ENCODE results near the gene TBCE.

TBCE gene, protein sequence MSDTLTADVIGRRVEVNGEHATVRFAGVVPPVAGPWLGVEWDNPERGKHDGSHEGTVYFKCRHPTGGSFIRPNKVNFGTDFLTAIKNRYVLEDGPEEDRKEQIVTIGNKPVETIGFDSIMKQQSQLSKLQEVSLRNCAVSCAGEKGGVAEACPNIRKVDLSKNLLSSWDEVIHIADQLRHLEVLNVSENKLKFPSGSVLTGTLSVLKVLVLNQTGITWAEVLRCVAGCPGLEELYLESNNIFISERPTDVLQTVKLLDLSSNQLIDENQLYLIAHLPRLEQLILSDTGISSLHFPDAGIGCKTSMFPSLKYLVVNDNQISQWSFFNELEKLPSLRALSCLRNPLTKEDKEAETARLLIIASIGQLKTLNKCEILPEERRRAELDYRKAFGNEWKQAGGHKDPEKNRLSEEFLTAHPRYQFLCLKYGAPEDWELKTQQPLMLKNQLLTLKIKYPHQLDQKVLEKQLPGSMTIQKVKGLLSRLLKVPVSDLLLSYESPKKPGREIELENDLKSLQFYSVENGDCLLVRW

GRCh38 chr1:235367000-235367908, at the start of gene TBCE:
Gene TBCE (plus strand): TSS chr1:235367427. CDS start chr1:235380050, 12,623 bp downstream.
- no peaks in the 10 kb centered on the region for H3K36me3 ChIP-seq (ENCODE audit: insufficient read depth, low read length)
- peak within 1 kb of the TSS; percentile 82; the same call in 1 of the 2 replicates for H3K27ac ChIP-seq
- peak within 1 kb of the TSS; percentile 79 for H3K9ac ChIP-seq (ENCODE audit: insufficient read length)
- no peaks in the 10 kb centered on the region for H3K9me3 ChIP-seq (ENCODE audit: low read depth, low read length)
- TF ChIP-seq FOXP2 (optimal IDR thresholded peaks at IDR 0.05; ENCODE audit: control extremely low read depth, extremely low read length, insufficient read depth), result no peak
- TF ChIP-seq POLR2AphosphoS5 (IDR thresholded peaks at IDR 0.05; ENCODE audit: borderline replicate concordance, low read depth, low read length), result peak; percentile 96
- H3K4me3 ChIP-seq, result peak within 1 kb of the TSS; percentile 99
- DNase-seq (ENCODE audit: low read depth, low spot score), result peak; percentile 60

GRCh38 chr1:235319255-235319654, 48.0 kb upstream of the TBCE start:
- no peaks in the 10 kb centered on the region for H3K9me3 ChIP-seq (ENCODE audit: low read depth, low read length)
- H3K36me3 ChIP-seq (ENCODE audit: insufficient read depth, low read length), result peaks cover 27% of the 10 kb centered on the region; the same call in 1 of the 2 replicates
- DNase-seq (ENCODE audit: low read depth, low spot score), result no peak
- TF ChIP-seq EZH2 (IDR thresholded peaks at IDR 0.05), result no peak
- TF ChIP-seq POLR2AphosphoS5 (IDR thresholded peaks at IDR 0.05; ENCODE audit: borderline replicate concordance, low read depth, low read length), result no peak
- no peak for TF ChIP-seq FOXP2 (optimal IDR thresholded peaks at IDR 0.05; ENCODE audit: control extremely low read depth, extremely low read length, insufficient read depth)
- no peak overlapping the region for H3K9ac ChIP-seq (ENCODE audit: insufficient read length)
- H3K4me3 ChIP-seq, result no peak overlapping the region
- H3K27ac ChIP-seq, result no peak overlapping the region

GRCh38 chr1:235320521-235321179, 46.6 kb upstream of the TBCE start:
- TF ChIP-seq EZH2 (IDR thresholded peaks at IDR 0.05) (no peak), FOXP2 (optimal IDR thresholded peaks at IDR 0.05; ENCODE audit: control extremely low read depth, extremely low read length, insufficient read depth) (no peak), POLR2AphosphoS5 (IDR thresholded peaks at IDR 0.05; ENCODE audit: borderline replicate concordance, low read depth, low read length) (no peak)
- H3K4me3 ChIP-seq, result no peak overlapping the region
- peaks cover 27% of the 10 kb centered on the region for H3K36me3 ChIP-seq (ENCODE audit: insufficient read depth, low read length)
- H3K9me3 ChIP-seq (ENCODE audit: low read depth, low read length), result no peaks in the 10 kb centered on the region
- no peak for DNase-seq (ENCODE audit: low read depth, low spot score)
- H3K27ac ChIP-seq, result no peak overlapping the region
- H3K9ac ChIP-seq (ENCODE audit: insufficient read length), result no peak overlapping the region

DNA sequence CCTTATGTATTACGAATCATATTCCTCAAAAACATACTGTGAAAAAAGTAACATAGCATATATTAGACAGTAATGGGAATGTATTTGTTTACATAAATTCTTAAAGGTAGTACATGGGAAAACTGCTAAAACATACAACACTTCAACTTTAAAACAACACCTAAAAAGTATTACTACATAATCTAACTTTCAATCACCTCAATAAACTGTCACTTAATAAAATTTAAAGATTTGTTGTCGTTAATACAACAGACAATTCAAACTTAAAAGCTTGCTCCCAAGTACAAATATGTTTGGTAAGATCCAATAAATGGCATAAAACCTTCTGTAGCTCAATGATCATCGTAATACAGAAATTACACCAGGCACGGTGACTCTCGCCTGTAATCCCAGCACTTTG, 42.9 kb upstream of the TBCE start:
- H3K36me3 ChIP-seq (ENCODE audit: insufficient read depth, low read length), result peaks cover 27% of the 10 kb centered on the region
- no peak for TF ChIP-seq EZH2 (IDR thresholded peaks at IDR 0.05)
- no peak overlapping the region for H3K4me3 ChIP-seq
- H3K9ac ChIP-seq (ENCODE audit: insufficient read length), result no peak overlapping the region
- no peak for DNase-seq (ENCODE audit: low read depth, low spot score)
- H3K9me3 ChIP-seq (ENCODE audit: low read depth, low read length), result no peaks in the 10 kb centered on the region
- no peak overlapping the region for H3K27ac ChIP-seq

DNA sequence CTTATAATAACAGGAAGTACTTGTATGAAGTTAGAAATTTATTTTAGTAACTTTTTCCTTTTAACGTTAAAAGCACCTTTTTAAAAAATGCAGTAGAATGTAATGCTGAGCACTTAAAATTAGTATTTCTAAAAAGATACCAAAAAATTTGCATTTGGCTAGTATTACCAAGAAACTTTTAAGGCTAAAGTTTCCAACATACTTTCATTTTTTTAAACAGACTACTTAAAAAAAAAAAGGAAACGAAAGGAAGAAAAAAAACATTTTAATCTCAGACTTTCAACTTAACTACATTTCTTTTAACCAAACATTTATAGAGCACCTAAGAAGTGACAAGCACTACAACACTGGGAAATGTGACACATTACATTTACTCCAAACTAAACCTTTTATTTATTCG, 42.1 kb upstream of the TBCE start:
- Histone ChIP-seq H3K27ac (peak overlapping the region; percentile 39), H3K9me3 (ENCODE audit: low read depth, low read length) (no peaks in the 10 kb centered on the region), H3K4me3 (peak overlapping the region; percentile 79), H3K9ac (ENCODE audit: insufficient read length) (peak overlapping the region; percentile 94), H3K36me3 (ENCODE audit: insufficient read depth, low read length) (peaks cover 26% of the 10 kb centered on the region)
- DNase-seq (ENCODE audit: low read depth, low spot score), result no peak
- no peak for TF ChIP-seq POLR2AphosphoS5 (IDR thresholded peaks at IDR 0.05; ENCODE audit: borderline replicate concordance, low read depth, low read length)
- TF ChIP-seq FOXP2 (optimal IDR thresholded peaks at IDR 0.05; ENCODE audit: control extremely low read depth, extremely low read length, insufficient read depth), result no peak
- no peak for TF ChIP-seq EZH2 (IDR thresholded peaks at IDR 0.05)

GRCh38 chr1:235325854-235326253, 41.4 kb upstream of the TBCE start:
- Histone ChIP-seq H3K27ac (peak overlapping the region; percentile 16; the same call in 1 of the 2 replicates), H3K4me3 (peak overlapping the region; percentile 79), H3K9me3 (ENCODE audit: low read depth, low read length) (no peaks in the 10 kb centered on the region), H3K36me3 (ENCODE audit: insufficient read depth, low read length) (peaks cover 20% of the 10 kb centered on the region), H3K9ac (ENCODE audit: insufficient read length) (peak overlapping the region; percentile 94)
- TF ChIP-seq POLR2AphosphoS5 (IDR thresholded peaks at IDR 0.05; ENCODE audit: borderline replicate concordance, low read depth, low read length), result no peak
- TF ChIP-seq EZH2 (IDR thresholded peaks at IDR 0.05), result no peak
- TF ChIP-seq FOXP2 (optimal IDR thresholded peaks at IDR 0.05; ENCODE audit: control extremely low read depth, extremely low read length, insufficient read depth), result no peak
- DNase-seq (ENCODE audit: low read depth, low spot score), result no peak

DNA sequence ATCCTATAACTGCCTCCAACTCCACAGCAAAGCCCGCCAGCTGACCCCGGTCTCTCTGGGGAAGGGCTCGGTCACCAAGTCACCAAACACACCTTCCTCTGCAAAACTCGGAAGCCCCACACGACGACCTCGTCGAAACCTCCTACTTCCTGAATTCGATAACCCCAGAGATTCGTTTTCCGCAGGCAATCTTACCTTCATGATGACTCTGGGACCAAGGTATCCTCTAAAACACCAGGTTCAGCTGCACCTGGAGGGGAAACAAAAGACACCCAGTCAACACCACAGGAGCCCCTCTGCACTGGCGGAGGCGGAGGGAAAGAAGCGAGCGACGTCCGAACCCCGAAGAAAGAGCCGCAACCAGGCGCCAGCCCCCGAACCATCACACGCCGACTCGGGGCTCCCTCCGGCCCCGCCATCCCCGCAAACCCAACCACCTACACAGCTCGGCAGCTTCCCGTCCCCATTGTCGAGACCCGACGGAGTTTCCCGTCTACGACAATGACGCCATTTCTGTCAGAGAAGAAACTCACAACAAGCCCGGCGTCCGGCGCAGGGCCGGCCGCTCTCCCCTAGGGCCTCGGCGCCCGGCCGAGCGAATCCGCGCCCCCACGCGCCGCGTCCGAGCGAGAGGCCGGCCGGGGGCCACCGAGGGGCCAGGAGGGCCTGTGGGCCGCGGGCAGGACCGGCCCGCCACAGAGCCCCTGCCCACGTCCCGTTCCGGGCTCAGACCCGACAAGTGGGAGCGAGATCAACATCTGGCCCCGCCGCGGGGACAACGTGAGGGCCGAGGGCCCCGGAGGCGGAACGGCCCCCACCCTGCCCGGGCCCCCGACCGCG, 40.3 kb upstream of the TBCE start:
- H3K36me3 ChIP-seq (ENCODE audit: insufficient read depth, low read length), result peaks cover 26% of the 10 kb centered on the region
- peak overlapping the region; percentile 74 for H3K27ac ChIP-seq
- peak overlapping the region; percentile 79 for H3K4me3 ChIP-seq
- peak overlapping the region; percentile 94 for H3K9ac ChIP-seq (ENCODE audit: insufficient read length)
- TF ChIP-seq POLR2AphosphoS5 (IDR thresholded peaks at IDR 0.05; ENCODE audit: borderline replicate concordance, low read depth, low read length) (no peak), FOXP2 (optimal IDR thresholded peaks at IDR 0.05; ENCODE audit: control extremely low read depth, extremely low read length, insufficient read depth) (no peak), EZH2 (IDR thresholded peaks at IDR 0.05) (no peak)
- no peak for DNase-seq (ENCODE audit: low read depth, low spot score)
- no peaks in the 10 kb centered on the region for H3K9me3 ChIP-seq (ENCODE audit: low read depth, low read length)
